IPS-18c (cell line): ENCODE measurements around the gene OTUD4.
A peak's percentile ranks its signal among the peaks of the same experiment; 100 is the strongest.
"Not testable (repeated sequence)": the region's sequence is repeated elsewhere in the genome, so short reads cannot be mapped to it uniquely, and the experiment has no call there.

Experiments used
- H3K4me3 ChIP-seq: 2 replicates; pipeline ENCODE4 v1.7.0; 2013; ENCODE audit warnings: low read depth, mild to moderate bottlenecking, low read length, moderate library complexity; ENCODE audit not compliant: insufficient read depth
- H3K9me3 ChIP-seq: one replicate; pipeline ENCODE4 v1.6.1; 2013; ENCODE audit warnings: mild to moderate bottlenecking, low read length, moderate library complexity; ENCODE audit not compliant: control insufficient read depth, insufficient read depth

The OTUD4 gene

GRCh38 chr4:145153181-145153903, 27.0 kb downstream of the OTUD4 start:
- Histone ChIP-seq H3K4me3 (no peak overlapping the region), H3K9me3 (no peaks in the 10 kb centered on the region)

- Histone ChIP-seq H3K4me3 (no peak overlapping the region), H3K9me3 (no peaks in the 10 kb centered on the region)
Measured at GRCh38 chr4:145148980-145149379, 31.4 kb downstream of the OTUD4 start.

- not testable (repeated sequence) for H3K4me3 ChIP-seq, H3K9me3 ChIP-seq
Measured at GRCh38 chr4:145136219-145136618, 44.2 kb downstream of the OTUD4 start.

- Histone ChIP-seq H3K9me3 (no peaks in the 10 kb centered on the region), H3K4me3 (no peak overlapping the region)
Measured at GRCh38 chr4:145132511-145133098, 47.8 kb downstream of the OTUD4 start.

- no peak overlapping the region for H3K4me3 ChIP-seq
- H3K9me3 ChIP-seq, result no peaks in the 10 kb centered on the region
Measured at GRCh38 chr4:145131848-145132247, 48.5 kb downstream of the OTUD4 start.

- Histone ChIP-seq H3K9me3 (no peaks in the 10 kb centered on the region), H3K4me3 (no peak overlapping the region)
Measured at GRCh38 chr4:145130788-145131399, 49.5 kb downstream of the OTUD4 start.

GRCh38 chr4:145130130-145130529, 50.3 kb downstream of the OTUD4 start:
- Histone ChIP-seq H3K9me3 (no peaks in the 10 kb centered on the region), H3K4me3 (no peak overlapping the region)

- H3K9me3 ChIP-seq, result no peaks in the 10 kb centered on the region
- no peak overlapping the region for H3K4me3 ChIP-seq
Measured at GRCh38 chr4:145125396-145125795, 55.0 kb downstream of the OTUD4 start.

GRCh38 chr4:145108128-145108527, 72.3 kb downstream of the OTUD4 start:
- H3K4me3 ChIP-seq, result no peak overlapping the region
- no peaks in the 10 kb centered on the region for H3K9me3 ChIP-seq

- H3K9me3 ChIP-seq, result no peaks in the 10 kb centered on the region
- no peak overlapping the region for H3K4me3 ChIP-seq
Measured at GRCh38 chr4:145107126-145107525, 73.3 kb downstream of the OTUD4 start.

- no peaks in the 10 kb centered on the region for H3K9me3 ChIP-seq
- no peak overlapping the region for H3K4me3 ChIP-seq
Measured at GRCh38 chr4:145103496-145103895, 76.9 kb downstream of the OTUD4 start.

- Histone ChIP-seq H3K4me3 (no peak overlapping the region), H3K9me3 (no peaks in the 10 kb centered on the region)
Measured at GRCh38 chr4:145102619-145103018, 77.8 kb downstream of the OTUD4 start.

- no peak overlapping the region for H3K4me3 ChIP-seq
- no peaks in the 10 kb centered on the region for H3K9me3 ChIP-seq
Measured at GRCh38 chr4:145101091-145101490, 79.3 kb downstream of the OTUD4 start.

GRCh38 chr4:145099653-145100052, 80.7 kb downstream of the OTUD4 start:
- Histone ChIP-seq H3K9me3 (no peaks in the 10 kb centered on the region), H3K4me3 (0 out of 2 replicates have a peak overlapping the region, but pooled peaks have one; percentile 85)

- H3K4me3 ChIP-seq, result peak overlapping the region; percentile 85
- no peaks in the 10 kb centered on the region for H3K9me3 ChIP-seq
Measured at GRCh38 chr4:145098675-145099037, 81.7 kb downstream of the OTUD4 start.

GRCh38 chr4:145097821-145098674, 82.3 kb downstream of the OTUD4 start, which contains the start of the genes ABCE1 and ANAPC10:
Gene ABCE1 (plus strand): TSS chr4:145098311. CDS start chr4:145104413, 6,102 bp downstream.
Gene ANAPC10 (minus strand): TSS chr4:145098196. CDS start chr4:145096099, 2,097 bp downstream.
- Histone ChIP-seq H3K4me3 (peak within 1 kb of the TSS; percentile 85), H3K9me3 (no peaks in the 10 kb centered on the region)

- H3K4me3 ChIP-seq, result peak overlapping the region; percentile 85
- H3K9me3 ChIP-seq, result no peaks in the 10 kb centered on the region
Measured at GRCh38 chr4:145097331-145097820, 83.0 kb downstream of the OTUD4 start.
